GM19351 (cell line): Measurements from ENCODE around the gene KRT83.
A peak's percentile ranks its signal among the peaks of the same experiment; 100 is the strongest.
"Not testable (repeated sequence)": the region's sequence is repeated elsewhere in the genome, so short reads cannot be mapped to it uniquely, and the experiment has no call there.

Experiments used
- ATAC-seq: cut with Tn5 transposase; IDR thresholded peaks from one replicate; pipeline ENCODE4 v1.9.1; 2021; ENCODE audit warnings: mild to moderate bottlenecking, moderate library complexity; ENCODE audit not compliant: unreplicated experiment

KRT83 gene

GRCh38 chr12:52311285-52311648, 9.9 kb downstream of the KRT83 start:
- no peak for ATAC-seq

- no peak for ATAC-seq
These were observed 10.4 kb downstream of the KRT83 start for GRCh38 chr12:52310622-52311284.

DNA sequence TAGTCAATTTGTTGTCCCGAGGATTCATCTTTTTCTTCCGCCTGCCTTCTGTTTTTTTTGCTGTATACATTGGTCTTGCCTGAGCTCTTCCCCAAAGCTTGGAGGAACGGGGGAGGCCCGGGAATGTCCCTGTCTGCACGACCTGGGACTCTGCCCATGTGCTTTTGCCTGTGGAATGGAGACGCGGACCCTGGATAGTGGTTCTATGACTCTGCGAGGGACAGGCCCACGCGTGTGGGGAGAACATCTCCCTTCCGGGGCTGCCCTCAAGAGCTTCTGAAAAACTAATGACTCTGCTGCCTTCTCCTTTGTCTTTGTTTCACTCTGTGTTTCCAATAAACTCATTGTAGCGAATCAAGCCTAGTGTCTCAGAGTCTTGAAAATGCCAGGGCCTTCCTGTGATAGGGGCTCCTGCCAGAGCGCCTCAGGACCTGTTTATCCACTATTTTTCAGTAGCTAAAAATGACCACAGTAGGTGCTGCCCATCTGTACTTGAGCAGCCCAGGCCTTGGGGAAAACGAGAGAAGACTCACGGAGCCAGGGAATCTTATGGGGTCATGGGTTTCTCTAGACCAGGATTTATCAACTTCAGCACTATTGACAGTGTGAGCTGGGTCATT, 12.3 kb downstream of the KRT83 start:
- ATAC-seq = no peak

- peak; percentile 59 for ATAC-seq
These were observed 13.1 kb downstream of the KRT83 start for GRCh38 chr12:52307836-52308805.

DNA sequence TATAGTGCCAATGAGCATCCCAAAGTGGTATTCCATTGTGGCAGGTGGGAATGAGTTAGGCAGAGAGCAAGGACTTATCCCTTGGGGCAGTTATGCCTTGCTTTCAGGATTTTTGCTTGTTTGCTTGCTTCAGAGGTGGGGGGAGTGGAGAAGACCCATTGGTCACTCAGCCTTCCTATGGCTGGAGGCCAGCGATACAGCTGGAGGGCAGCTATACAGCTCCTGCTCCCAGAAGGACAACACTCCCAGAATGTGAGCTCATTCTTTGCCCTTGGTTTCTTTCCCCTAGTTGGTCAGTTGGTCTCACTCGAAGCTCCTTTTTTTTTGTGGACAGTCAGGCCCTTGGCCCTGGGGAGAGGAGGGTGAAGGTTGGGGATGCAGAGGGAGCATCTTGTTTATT, 14.5 kb downstream of the KRT83 start:
- no peak for ATAC-seq

DNA sequence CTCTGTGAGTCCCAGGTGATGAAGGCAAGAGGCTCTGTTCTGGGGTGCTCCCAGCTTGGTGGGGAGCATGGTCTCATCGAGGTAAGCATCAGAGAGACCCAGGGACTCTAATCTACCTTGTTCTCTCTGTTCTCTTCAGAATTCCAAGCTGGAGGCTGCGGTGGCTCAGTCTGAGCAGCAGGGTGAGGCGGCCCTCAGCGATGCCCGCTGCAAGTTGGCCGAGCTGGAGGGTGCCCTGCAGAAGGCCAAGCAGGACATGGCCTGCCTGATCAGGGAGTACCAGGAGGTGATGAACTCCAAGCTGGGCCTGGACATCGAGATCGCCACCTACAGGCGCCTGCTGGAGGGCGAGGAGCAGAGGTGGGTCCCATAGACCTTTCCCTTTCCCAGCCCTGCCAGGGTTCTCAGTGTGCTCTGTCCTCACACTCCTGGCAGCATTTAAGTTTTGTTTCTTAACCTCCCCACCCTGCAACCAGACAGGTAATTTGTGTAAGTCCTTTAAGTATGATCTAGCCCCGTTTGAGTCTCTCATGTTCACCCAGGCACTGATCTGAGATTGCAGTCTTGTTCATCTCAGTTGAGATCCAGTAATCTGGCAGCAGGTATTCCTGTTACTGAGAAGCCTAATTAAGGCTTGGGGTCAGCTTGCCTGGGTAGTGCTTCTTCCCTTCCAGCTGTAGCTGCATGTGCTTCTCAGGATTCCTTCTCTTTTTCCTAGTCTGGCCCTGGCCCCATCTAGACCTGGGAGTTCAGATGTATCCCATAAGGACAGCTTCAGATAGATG, 15.1 kb downstream of the KRT83 start:
- no peak for ATAC-seq

GRCh38 chr12:52304941-52305411, 16.2 kb downstream of the KRT83 start:
- peak; percentile 87 for ATAC-seq

GRCh38 chr12:52302242-52302914, 18.8 kb downstream of the KRT83 start:
- ATAC-seq = not testable (repeated sequence)

DNA sequence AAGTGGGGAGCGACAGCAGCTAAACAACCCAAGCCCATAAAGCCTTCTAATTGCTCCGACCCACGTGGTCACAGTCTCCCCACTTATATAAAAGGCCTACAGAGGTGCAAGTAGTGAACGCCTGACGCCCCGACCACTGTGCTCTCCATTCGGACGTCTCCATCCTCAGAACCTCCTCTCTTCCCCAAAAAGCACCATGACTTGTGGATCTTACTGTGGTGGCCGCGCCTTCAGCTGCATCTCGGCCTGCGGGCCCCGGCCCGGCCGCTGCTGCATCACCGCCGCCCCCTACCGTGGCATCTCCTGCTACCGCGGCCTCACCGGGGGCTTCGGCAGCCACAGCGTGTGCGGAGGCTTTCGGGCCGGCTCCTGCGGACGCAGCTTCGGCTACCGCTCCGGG, 19.5 kb downstream of the KRT83 start:
- ATAC-seq = not testable (repeated sequence)

DNA sequence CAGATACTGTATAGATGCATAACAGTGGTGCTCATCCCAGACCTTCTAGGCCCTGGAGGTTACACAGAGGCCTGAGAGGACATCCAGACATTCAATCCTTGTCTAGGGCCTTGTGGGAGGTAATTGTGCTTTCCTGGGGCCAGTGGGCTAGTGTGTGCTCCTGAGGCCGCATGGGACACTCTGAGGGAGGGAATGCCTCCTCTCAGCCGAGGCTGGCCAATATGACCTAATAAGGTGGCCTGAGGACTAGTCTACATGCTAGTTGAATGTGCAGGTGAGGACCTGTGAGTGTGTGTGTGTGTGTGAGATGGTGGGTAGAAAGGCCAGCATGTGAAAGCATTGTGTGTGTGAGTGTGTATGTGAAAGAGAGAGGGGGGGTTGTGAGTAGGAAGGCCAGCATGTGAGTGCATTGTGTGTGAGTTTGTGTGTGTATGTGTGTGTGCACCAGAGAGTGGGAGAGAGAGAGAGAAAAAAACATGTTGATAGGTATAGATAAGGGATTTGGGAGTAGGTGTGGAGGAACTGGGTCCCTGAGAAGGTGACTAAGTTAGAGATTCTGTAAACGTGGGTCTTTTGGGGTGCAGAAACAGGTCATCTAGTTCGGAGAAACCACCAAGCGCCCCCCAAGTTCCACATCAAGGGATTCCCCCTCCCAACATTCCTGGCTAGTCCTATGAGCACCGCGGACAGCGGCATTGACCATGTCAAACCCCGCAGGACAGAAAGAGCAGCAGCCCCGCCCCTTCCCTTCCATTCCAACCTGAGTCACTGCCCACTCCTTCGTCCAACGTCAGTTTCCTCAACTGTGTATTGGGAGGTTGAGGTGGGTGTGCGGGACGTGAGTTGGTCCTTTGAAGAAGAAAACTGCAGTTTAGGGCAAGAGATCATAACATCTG, 20.2 kb downstream of the KRT83 start:
- ATAC-seq = no peak

DNA sequence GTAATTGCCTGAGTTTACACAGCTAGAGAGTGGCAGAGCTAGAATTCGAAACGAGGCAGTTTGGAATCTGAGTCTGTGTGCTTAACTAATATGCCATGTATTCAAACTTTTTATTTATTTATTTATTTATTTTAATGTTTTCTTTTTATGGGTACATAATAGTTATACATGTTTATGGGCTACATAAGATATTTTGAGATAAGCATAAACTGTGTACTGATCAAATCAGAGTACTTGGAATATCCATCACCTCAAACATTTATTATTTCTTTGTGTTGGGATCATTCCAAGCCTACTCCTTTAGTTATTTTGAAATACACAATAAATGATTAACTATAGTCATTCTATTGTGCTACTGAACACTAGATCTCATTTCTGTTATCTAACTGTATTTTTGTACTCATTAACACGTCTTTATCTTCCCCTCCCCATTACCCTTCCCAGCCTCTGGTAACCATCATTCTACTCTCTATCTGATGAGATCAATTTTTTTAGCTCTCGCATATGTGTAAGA, 22.5 kb downstream of the KRT83 start:
- ATAC-seq = no peak

GRCh38 chr12:52296572-52297215, 24.5 kb downstream of the KRT83 start:
- ATAC-seq = no peak

DNA sequence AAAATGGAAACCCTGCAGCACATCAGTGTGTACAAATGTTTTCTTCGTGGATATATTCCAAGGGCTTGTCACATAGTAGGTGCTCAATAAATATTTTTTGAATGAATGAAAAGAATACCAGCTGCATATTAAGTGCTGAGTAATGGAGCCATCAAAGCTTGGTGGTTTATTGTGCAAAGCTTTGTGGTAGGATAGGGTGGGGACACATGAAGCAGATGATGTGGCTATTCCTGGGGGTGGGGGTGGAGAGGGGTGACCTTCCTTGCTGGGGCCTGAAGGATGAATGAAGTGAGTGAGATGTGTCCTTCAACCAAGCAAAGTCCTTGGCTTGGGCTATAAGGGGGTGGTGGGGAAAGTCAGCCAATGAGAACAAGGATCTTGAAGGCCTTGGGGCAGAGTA, 25.5 kb downstream of the KRT83 start:
- no peak for ATAC-seq

DNA sequence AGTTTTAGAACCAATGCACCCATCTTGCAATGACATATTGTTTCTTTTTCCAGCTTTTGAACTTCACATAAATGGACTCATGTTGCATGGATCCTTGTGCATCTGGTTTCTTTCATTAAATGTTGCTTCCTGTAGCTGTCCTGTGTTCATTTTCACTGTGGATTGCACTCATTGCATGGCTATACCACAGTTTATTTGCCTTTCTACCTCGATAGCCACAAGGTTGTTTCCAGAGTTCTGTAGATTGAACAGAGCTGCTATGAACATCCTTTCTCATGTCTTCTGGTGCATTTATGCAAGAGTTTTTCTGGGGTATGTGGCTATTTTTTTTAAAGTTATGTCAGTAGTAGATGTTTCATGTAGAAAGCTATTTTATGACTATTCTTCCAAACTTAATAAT, 26.4 kb downstream of the KRT83 start:
- no peak for ATAC-seq

- no peak for ATAC-seq
These were observed 27.3 kb downstream of the KRT83 start for GRCh38 chr12:52293926-52294325.

GRCh38 chr12:52291267-52291935, 29.8 kb downstream of the KRT83 start, which contains the start of gene KRT81:
KRT81 (minus strand) TSS chr12:52291534; CDS start chr12:52291465, 69 bp downstream.
- no peak for ATAC-seq

- not testable (repeated sequence) for ATAC-seq
These were observed 30.6 kb downstream of the KRT83 start for GRCh38 chr12:52290483-52291134.
